OCI-LY3 (cell line): ENCODE measurements around the gene KRABD2.

Experiments used
- H2AFZ ChIP-seq: fragments of 200-600, 300-600 bp; shearing (Covaris generic); 2 replicates; pipeline ENCODE4 v1.6.0; 2014; ENCODE audit warnings: antibody characterized with exemption, low read depth, low read length
- H3K27ac ChIP-seq: fragments of 200-600, 300-600 bp; sonication (generic); 2 replicates; pipeline ENCODE4 v1.5.1; 2014; ENCODE audit warnings: mild to moderate bottlenecking, low read length, moderate library complexity, mixed read lengths
- H3K27me3 ChIP-seq: fragments of 200-600, 300-600 bp; sonication (generic); 2 replicates; pipeline ENCODE4 v1.6.1; 2014; ENCODE audit warnings: low read depth, low read length, mixed read lengths
- H3K36me3 ChIP-seq: fragments of 200-600, 300-600 bp; sonication (generic); replicated peaks from 2 replicates; pipeline ENCODE3; 2014; ENCODE audit warnings: low read depth, low read length, mixed read lengths
- H3K4me1 ChIP-seq: fragments of 300-600, 200-600 bp; sonication (generic); 2 replicates; pipeline ENCODE4 v1.6.1; 2014; ENCODE audit warnings: low read length, mixed read lengths
- H3K4me2 ChIP-seq: fragments of 200-600, 300-600 bp; sonication (generic); 2 replicates; pipeline ENCODE4 v1.6.1; 2014; ENCODE audit warnings: low read length, mixed read lengths
- H3K4me3 ChIP-seq: fragments of 300-600, 200-600 bp; sonication (generic); 2 replicates; pipeline ENCODE4 v1.5.1; 2014; ENCODE audit warnings: antibody characterized with exemption, mild to moderate bottlenecking, low read length, moderate library complexity
- H3K79me2 ChIP-seq: fragments of 300-600, 200-600 bp; shearing (Covaris generic); 2 replicates; pipeline ENCODE4 v1.6.1; 2014; ENCODE audit warnings: mild to moderate bottlenecking, low read length, mixed read lengths
- H3K9ac ChIP-seq: fragments of 300-600, 200-600 bp; shearing (Covaris generic); 2 replicates; pipeline ENCODE4 v1.6.0; 2014; ENCODE audit warnings: mild to moderate bottlenecking, low read length, moderate library complexity
- H3K9me3 ChIP-seq: fragments of 200-600, 300-600 bp; shearing (Covaris generic); 2 replicates; pipeline ENCODE4 v1.6.1; 2014; ENCODE audit warnings: low read length, mixed read lengths; ENCODE audit not compliant: insufficient read depth
- H4K20me1 ChIP-seq: fragments of 200-600, 300-600 bp; sonication (generic); 2 replicates; pipeline ENCODE4 v1.6.1; 2016; ENCODE audit warnings: low read length, mixed read lengths; ENCODE audit not compliant: insufficient read depth
- CTCF ChIP-seq: fragments of 200-600, 300-600 bp; sonication (generic); IDR thresholded peaks from 2 replicates; pipeline ENCODE4 v1.5.1; 2014; ENCODE audit warnings: antibody characterized with exemption, low read length, low read depth
- EZH2phosphoT487 ChIP-seq: fragments of 200-600 bp; shearing (Covaris generic); IDR thresholded peaks from 2 replicates; pipeline ENCODE4 v1.6.1; 2018; ENCODE audit warnings: antibody characterized with exemption, mixed run types, low read depth

The KRABD2 gene

GRCh38 chr17:8386841-8387240 lies 10.3 kb upstream of the KRABD2 start:
- no peak for TF ChIP-seq EZH2phosphoT487
- TF ChIP-seq CTCF = no peak
- Histone ChIP-seq H3K4me2 (no peak overlapping the region), H4K20me1 (no peaks in the 10 kb centered on the region), H3K79me2 (peaks cover 24% of the 10 kb centered on the region), H2AFZ (no peak overlapping the region), H3K9me3 (no peaks in the 10 kb centered on the region), H3K27ac (no peak overlapping the region), H3K27me3 (no peaks in the 10 kb centered on the region), H3K4me3 (no peak overlapping the region), H3K9ac (no peak overlapping the region), H3K36me3 (peaks cover 7% of the 10 kb centered on the region), H3K4me1 (peaks cover 6% of the 10 kb centered on the region)

GRCh38 chr17:8384801-8385378 lies 8.4 kb upstream of the KRABD2 start:
- peaks cover 44% of the 10 kb centered on the region for H3K79me2 ChIP-seq
- TF ChIP-seq EZH2phosphoT487 = no peak
- TF ChIP-seq CTCF = no peak
- no peaks in the 10 kb centered on the region for H3K27me3 ChIP-seq
- no peak overlapping the region; the same call in 1 of the 2 replicates for H3K4me3 ChIP-seq
- no peak overlapping the region for H3K9ac ChIP-seq
- peaks cover 25% of the 10 kb centered on the region for H3K4me1 ChIP-seq
- H3K27ac ChIP-seq = no peak overlapping the region
- H3K9me3 ChIP-seq = no peaks in the 10 kb centered on the region
- no peak overlapping the region for H2AFZ ChIP-seq
- peaks cover 15% of the 10 kb centered on the region for H4K20me1 ChIP-seq
- H3K36me3 ChIP-seq = peaks cover 25% of the 10 kb centered on the region
- peak overlapping the region; percentile 68 for H3K4me2 ChIP-seq

- Histone ChIP-seq H3K9me3 (no peaks in the 10 kb centered on the region), H4K20me1 (peaks cover 26% of the 10 kb centered on the region), H3K36me3 (peaks cover 38% of the 10 kb centered on the region), H3K4me3 (peak within 1 kb of the TSS; percentile 100), H3K4me2 (peak within 1 kb of the TSS; percentile 86), H3K27me3 (no peaks in the 10 kb centered on the region), H3K9ac (peak within 1 kb of the TSS; percentile 97), H3K4me1 (peaks cover 28% of the 10 kb centered on the region), H2AFZ (peak within 1 kb of the TSS; percentile 97; the same call in 1 of the 2 replicates), H3K27ac (peak within 1 kb of the TSS; percentile 61), H3K79me2 (peaks cover 47% of the 10 kb centered on the region)
- peak; percentile 80 for TF ChIP-seq CTCF
- no peak for TF ChIP-seq EZH2phosphoT487
Measured at GRCh38 chr17:8383143-8383822, 6.8 kb upstream of the KRABD2 start, which contains the start of gene RPL26. Gene RPL26, minus strand, starts transcription at chr17:8383193. Its CDS starts 883 bp downstream, at chr17:8382310.

GRCh38 chr17:8382880-8383142 lies 6.3 kb upstream of the KRABD2 start:
- Histone ChIP-seq H3K36me3 (peaks cover 40% of the 10 kb centered on the region), H2AFZ (no peak overlapping the region), H3K79me2 (peaks cover 47% of the 10 kb centered on the region), H3K4me3 (peak overlapping the region; percentile 100), H3K9me3 (no peaks in the 10 kb centered on the region), H3K27ac (peak overlapping the region; percentile 52), H3K27me3 (no peaks in the 10 kb centered on the region), H3K9ac (peak overlapping the region; percentile 97), H3K4me1 (peaks cover 28% of the 10 kb centered on the region), H3K4me2 (peak overlapping the region; percentile 86), H4K20me1 (peaks cover 26% of the 10 kb centered on the region)
- TF ChIP-seq CTCF (no peak), EZH2phosphoT487 (no peak)
